Colonic mucosa (tissue), 4 donors: Measurements from ENCODE around the gene COMMD2. TPM values are rescaled to one million over a fixed set of nuclear protein-coding genes. Genes with fewer than 3 reads are reported as not detected.

Experiments used
- DNase-seq: peaks from one replicate; pipeline ENCODE4 v3.0.0-alpha.2; 2020
- H3K27ac ChIP-seq: fragments of 200-600 bp; one replicate; pipeline ENCODE4 v1.8.0; 2021
- H3K27me3 ChIP-seq: fragments of 200-600 bp; one replicate; pipeline ENCODE4 v1.8.0; 2021
- H3K36me3 ChIP-seq: fragments of 200-600 bp; one replicate; pipeline ENCODE4 v1.8.0; 2021
- H3K4me1 ChIP-seq: fragments of 200-600 bp; one replicate; pipeline ENCODE4 v1.8.0; 2021; ENCODE audit warnings: mild to moderate bottlenecking
- H3K4me3 ChIP-seq: fragments of 200-600 bp; one replicate; pipeline ENCODE4 v1.8.0; 2021
- H3K9ac ChIP-seq, 2 donors: one replicate each; pipeline ENCODE4 v1.7.0; 2013; ENCODE audit warnings: control low read depth in 2 of 2, low read depth in 2 of 2, low read length in 2 of 2
- H3K9me3 ChIP-seq: fragments of 200-600 bp; one replicate; pipeline ENCODE4 v1.8.0; 2021
- CTCF ChIP-seq: fragments of 200-600 bp; IDR thresholded peaks from one replicate; pipeline ENCODE4 v1.8.0; 2022; ENCODE audit warnings: antibody characterized with exemption, mild to moderate bottlenecking
- intact Hi-C: fragments of 100-400 bp; cut with DNase I; formaldehyde crosslinking; loops from one replicate; pipeline ENCODE4 v1.14.1; 2022
- total RNA-seq, 2 donors: library from RNA; stranded (reverse); fragmentation: NEBNext Ultra II Directional in 1 of 2; extraction: Animal tissue kit (Norgen Biotek cat#: 25700) in 1 of 2; gene quantifications; one replicate each; pipeline ENCODE4 v1.2.1, GENCODE V29; 2021
- donor health status: healthy.
- donor health status: DM: no; HTN: no; CAD: no.
- donor health status: DM: no; HTN: no; CAD: no.

The COMMD2 gene
- total RNA-seq, 2 donors from 2014 or later, result 22.5 to 30.7 TPM

DNA sequence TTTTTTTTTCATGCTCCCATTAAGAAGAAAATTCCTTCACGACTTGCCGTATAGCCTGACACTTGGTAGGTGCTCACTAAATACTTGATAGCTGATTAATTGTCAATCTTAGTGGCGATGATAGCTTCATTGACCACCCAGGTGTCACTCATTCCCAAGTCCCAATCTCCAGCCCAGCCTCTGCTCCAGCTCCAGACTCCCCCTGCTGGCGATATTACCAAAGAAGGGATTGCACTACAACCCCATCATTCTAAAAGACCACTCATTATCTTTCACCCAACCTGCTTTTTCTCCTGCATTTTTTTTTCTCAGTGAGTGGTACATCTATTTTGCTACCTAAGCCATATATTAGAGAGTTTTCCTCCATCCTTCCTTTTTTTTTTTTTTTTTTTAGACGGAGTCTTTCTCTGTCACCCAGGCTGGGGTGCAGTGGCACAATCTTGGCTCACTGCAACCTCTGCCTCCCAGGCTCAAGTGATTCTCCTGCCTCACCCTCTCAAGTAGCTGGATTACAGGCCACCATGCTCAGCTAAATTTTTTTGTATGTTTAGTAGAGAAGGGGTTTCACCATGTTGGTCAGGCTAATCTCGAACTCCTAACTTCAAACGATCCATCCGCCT, 19.5 kb upstream of the COMMD2 start:
- no peak overlapping the region for H3K27ac ChIP-seq
- H3K9me3 ChIP-seq, result no peaks in the 10 kb centered on the region
- intact Hi-C loops, result loop anchor here (5.0 kb wide), 1 partner anchor 259 kb away; no protein-coding TSS in a partner anchor
- no peaks in the 10 kb centered on the region for H3K4me1 ChIP-seq
- DNase-seq, result peak; percentile 56
- H3K27me3 ChIP-seq, result no peaks in the 10 kb centered on the region
- no peak overlapping the region for H3K9ac ChIP-seq
- H3K4me3 ChIP-seq, result no peak overlapping the region
- TF ChIP-seq CTCF, result peak; percentile 63
- no peaks in the 10 kb centered on the region for H3K36me3 ChIP-seq

- no peaks in the 10 kb centered on the region for H3K36me3 ChIP-seq
- no peak for TF ChIP-seq CTCF
- no peaks in the 10 kb centered on the region for H3K9me3 ChIP-seq
- DNase-seq, result no peak
- H3K27me3 ChIP-seq, result no peaks in the 10 kb centered on the region
- H3K4me3 ChIP-seq, result no peak overlapping the region
- no peak overlapping the region for H3K9ac ChIP-seq
- H3K4me1 ChIP-seq, result no peaks in the 10 kb centered on the region
- H3K27ac ChIP-seq, result no peak overlapping the region
- intact Hi-C loops, result loop anchor here (5.0 kb wide), 1 partner anchor 258 kb away; no protein-coding TSS in a partner anchor
Measured at GRCh38 chr3:149770246-149770645, 18.0 kb upstream of the COMMD2 start.

DNA sequence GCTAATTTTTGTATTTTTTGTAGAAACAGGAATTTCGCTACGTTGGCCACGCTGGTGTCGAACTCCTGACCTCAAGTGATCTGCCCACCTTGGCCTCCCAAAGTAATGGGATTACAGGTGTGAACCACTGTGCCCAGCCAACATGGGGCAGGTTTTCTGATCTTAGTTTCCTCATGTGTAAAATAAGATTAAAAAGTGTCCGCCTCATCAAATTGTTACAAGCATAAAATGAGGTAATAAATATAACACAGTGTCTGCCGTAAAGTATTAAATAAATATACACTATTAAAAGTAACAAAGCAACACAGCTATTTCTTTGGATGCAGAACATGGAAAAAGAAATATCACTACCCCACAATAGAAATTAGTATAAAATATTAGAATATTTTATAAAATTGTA, 16.4 kb upstream of the COMMD2 start:
- Histone ChIP-seq H3K9me3 (no peaks in the 10 kb centered on the region), H3K27ac (no peak overlapping the region), H3K27me3 (no peaks in the 10 kb centered on the region), H3K4me3 (no peak overlapping the region), H3K36me3 (no peaks in the 10 kb centered on the region), H3K9ac (no peak overlapping the region), H3K4me1 (no peaks in the 10 kb centered on the region)
- intact Hi-C loops, result no loop called here
- no peak for DNase-seq
- TF ChIP-seq CTCF, result no peak

GRCh38 chr3:149767720-149768119, 15.4 kb upstream of the COMMD2 start:
- DNase-seq, result no peak
- no peak for TF ChIP-seq CTCF
- H3K4me3 ChIP-seq, result no peak overlapping the region
- H3K4me1 ChIP-seq, result no peaks in the 10 kb centered on the region
- H3K9ac ChIP-seq, result no peak overlapping the region
- no peak overlapping the region for H3K27ac ChIP-seq
- intact Hi-C loops, result no loop called here
- peaks cover 4% of the 10 kb centered on the region for H3K27me3 ChIP-seq
- H3K9me3 ChIP-seq, result no peaks in the 10 kb centered on the region
- no peaks in the 10 kb centered on the region for H3K36me3 ChIP-seq

DNA sequence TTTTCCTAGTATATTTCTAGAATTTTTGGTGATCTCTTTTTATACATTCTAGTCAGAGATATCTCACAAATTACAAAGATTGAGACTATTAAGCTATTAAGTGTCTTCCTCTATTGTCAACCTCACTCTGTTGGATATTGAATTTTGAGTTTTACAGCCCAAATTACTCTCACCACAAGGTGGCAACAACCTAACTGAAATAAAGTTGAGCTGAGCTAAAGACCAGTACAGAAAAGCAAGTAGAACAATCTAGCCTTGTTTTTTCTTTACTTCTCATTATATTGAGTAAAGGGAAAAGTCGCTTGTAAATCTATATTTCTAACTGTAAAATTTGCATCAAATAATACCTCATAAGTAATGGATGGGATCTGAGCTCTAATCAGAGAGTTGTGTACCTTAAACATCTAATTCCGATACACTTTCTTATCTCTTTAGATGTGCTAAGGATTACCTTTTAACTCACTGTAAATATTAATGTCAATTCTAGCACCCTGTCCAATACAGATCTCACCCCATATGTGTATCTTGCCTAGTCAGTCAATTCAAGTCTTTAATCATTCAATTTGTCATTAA, 13.6 kb upstream of the COMMD2 start:
- Histone ChIP-seq H3K9ac (no peak overlapping the region), H3K27me3 (peaks cover 9% of the 10 kb centered on the region), H3K4me1 (no peaks in the 10 kb centered on the region), H3K4me3 (no peak overlapping the region), H3K9me3 (no peaks in the 10 kb centered on the region), H3K36me3 (no peaks in the 10 kb centered on the region), H3K27ac (no peak overlapping the region)
- TF ChIP-seq CTCF, result peak; percentile 16
- no peak for DNase-seq
- intact Hi-C loops, result no loop called here
